ENCODE data around the gene ZNF784. TPM values are rescaled to one million over a fixed set of nuclear protein-coding genes. Genes with fewer than 3 reads are reported as not detected.

Gene ZNF784
- total and polyA plus RNA-seq, 7 donors = 4.9 to 22.2 (median 10.4) TPM

DNA sequence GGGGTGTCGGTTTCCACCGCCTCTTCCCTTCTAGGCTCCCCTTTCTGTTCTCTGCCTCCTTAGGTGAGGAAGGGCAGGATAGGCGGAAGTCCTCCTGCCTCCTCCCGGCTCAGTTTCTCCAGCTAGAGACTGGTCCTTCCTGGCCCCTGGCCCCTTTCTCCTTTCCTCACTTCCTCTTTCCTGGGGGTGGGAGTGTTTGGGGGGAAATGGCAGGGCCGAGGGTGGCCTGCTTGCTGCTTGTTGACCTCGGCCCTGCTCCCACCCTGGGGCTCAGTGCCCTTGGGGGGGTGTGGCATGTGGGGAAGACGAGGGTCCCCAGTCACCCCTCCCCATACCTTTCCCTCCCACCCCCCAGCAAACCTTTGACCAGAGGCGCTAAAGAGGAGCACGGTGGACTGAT lies 35.5 kb upstream of the ZNF784 start:
- Histone ChIP-seq H3K4me3 (no peak overlapping the region), H3K9me3 (no peaks in the 10 kb centered on the region), H3K4me1 (peaks cover 35% of the 10 kb centered on the region), H3K27me3 (ENCODE audit: insufficient read depth in 3 of 3, low read length in 2 of 3) (no peaks in the 10 kb centered on the region), H3K36me3 (ENCODE audit: insufficient read depth in 1 of 2, low read depth in 1 of 2) (peaks cover 9 to 54% of the 10 kb centered on the region in 2 donors), H3K27ac (no peak overlapping the region)
- TF ChIP-seq, protein P1, sequence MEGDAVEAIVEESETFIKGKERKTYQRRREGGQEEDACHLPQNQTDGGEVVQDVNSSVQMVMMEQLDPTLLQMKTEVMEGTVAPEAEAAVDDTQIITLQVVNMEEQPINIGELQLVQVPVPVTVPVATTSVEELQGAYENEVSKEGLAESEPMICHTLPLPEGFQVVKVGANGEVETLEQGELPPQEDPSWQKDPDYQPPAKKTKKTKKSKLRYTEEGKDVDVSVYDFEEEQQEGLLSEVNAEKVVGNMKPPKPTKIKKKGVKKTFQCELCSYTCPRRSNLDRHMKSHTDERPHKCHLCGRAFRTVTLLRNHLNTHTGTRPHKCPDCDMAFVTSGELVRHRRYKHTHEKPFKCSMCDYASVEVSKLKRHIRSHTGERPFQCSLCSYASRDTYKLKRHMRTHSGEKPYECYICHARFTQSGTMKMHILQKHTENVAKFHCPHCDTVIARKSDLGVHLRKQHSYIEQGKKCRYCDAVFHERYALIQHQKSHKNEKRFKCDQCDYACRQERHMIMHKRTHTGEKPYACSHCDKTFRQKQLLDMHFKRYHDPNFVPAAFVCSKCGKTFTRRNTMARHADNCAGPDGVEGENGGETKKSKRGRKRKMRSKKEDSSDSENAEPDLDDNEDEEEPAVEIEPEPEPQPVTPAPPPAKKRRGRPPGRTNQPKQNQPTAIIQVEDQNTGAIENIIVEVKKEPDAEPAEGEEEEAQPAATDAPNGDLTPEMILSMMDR (IDR thresholded peaks at IDR 0.05) = no peak
- ATAC-seq = no peak
- 68 to 76% (median 69%) methylated on average over 9 of the region's 9 CpGs for WGBS, 3 donors
- intact Hi-C loops (cut with DNase I) = loop anchor here in 1 of 2 donors (10.0 kb wide), 1 partner anchor 275 kb away; the partner anchor contains the start of genes RPL28 and TMEM238
- peak in 1 of 2 donors; percentile 43 for DNase-seq

DNA sequence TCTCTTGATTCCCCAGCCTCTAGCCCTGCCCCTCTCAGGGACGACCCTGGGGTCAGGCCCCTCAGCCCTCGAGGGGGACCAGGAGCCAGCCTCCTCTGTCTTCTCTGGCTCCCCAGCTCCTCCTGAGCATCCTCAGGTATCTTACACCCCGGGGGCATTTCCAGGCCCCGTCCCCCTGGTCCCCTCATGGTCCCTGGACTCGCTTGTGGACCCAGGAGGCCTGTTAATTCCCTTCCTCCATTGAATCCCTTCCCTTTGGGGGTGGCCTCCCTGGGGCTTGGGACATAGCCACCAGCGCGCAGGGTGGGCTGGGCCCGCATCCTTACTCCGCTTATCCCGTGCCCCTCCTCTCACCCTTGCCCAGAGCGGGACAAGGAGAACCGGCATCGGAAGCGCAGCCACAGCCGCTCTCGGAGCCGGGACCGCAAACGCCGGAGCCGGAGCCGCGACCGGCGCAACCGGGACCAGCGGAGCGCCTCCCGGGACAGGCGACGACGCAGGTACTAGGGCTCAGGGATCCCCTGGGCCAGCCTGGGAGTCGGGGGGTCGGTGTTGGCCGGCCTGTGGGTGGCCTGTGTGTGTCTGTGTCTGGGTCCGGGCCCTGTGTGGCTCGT lies 34.6 kb upstream of the ZNF784 start:
- peak overlapping the region; percentile 30 for H3K27ac ChIP-seq
- DNase-seq = peak in 1 of 2 donors; percentile 39
- peaks cover 35% of the 10 kb centered on the region for H3K4me1 ChIP-seq
- H3K4me3 ChIP-seq = no peak overlapping the region
- no peaks in the 10 kb centered on the region for H3K9me3 ChIP-seq
- H3K27me3 ChIP-seq (ENCODE audit: insufficient read depth in 3 of 3, low read length in 2 of 3) = no peaks in the 10 kb centered on the region
- H3K36me3 ChIP-seq (ENCODE audit: insufficient read depth in 1 of 2, low read depth in 1 of 2) = peaks cover 6 to 45% of the 10 kb centered on the region in 2 donors
- no peak for ATAC-seq
- TF ChIP-seq, protein P1 (IDR thresholded peaks at IDR 0.05) = no peak
- intact Hi-C loops (cut with DNase I) = loop anchor here in 1 of 2 donors (10.0 kb wide), 1 partner anchor 274 kb away; the partner anchor contains the start of genes RPL28 and TMEM238
- 89% methylated on average over 36 to 37 of the region's 37 CpGs for WGBS, 3 donors

DNA sequence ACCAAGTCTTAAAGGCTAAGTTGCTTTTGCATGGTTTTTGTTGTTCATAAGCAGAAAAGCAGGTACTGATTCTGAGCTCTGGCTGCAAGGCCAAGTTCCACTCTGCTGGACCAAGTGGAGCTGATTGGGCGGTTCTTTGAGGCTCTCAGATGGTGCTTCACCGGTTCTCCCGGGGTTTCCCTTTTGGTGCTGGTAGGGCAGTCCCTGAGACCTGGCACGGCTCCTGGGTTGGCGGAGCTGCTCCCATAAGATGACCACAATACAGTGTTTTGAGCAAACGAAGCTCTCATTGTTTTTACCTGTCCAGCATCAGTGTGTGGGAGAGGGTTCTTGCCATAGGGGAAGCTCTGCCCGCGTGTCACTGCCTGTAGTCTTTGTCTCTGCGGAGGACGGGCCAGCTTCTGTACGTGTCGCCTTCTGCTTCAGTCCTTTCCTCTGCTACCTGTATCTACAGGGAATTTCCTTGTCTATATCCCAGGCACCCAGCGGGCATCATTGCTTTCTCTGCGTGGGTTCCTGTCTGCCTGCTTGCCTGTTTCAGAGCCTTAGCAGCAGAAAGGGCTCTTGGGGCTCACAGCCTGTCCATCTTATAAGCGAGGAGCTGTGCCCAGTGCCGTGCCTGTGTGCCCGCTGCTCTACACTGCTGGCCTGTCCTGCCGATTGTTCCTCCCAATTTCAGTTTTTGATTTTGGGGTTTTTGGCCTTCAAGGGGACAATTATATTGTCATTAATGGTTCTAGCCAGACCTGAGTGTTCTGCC lies 32.8 kb upstream of the ZNF784 start:
- peaks cover 40% of the 10 kb centered on the region for H3K4me1 ChIP-seq
- H3K27ac ChIP-seq = no peak overlapping the region
- no peak for ATAC-seq
- no peaks in the 10 kb centered on the region for H3K27me3 ChIP-seq (ENCODE audit: insufficient read depth in 3 of 3, low read length in 2 of 3)
- TF ChIP-seq, protein P1 (IDR thresholded peaks at IDR 0.05) = no peak
- no peak for DNase-seq
- intact Hi-C loops (cut with DNase I) = loop anchor here (2.0 to 10.0 kb wide), 2 partner anchors 14 to 272 kb away; partner anchors contain the start of genes RPL28 (in 1 of the 2) and TMEM238 (in 1 of the 2)
- H3K9me3 ChIP-seq = no peaks in the 10 kb centered on the region
- peak overlapping the region; percentile 71 for H3K4me3 ChIP-seq
- WGBS, 3 donors = 43 to 56% (median 47%) methylated on average over 18 of the region's 18 CpGs
- H3K36me3 ChIP-seq (ENCODE audit: insufficient read depth in 1 of 2, low read depth in 1 of 2) = peaks cover 2 to 29% of the 10 kb centered on the region in 2 donors

DNA sequence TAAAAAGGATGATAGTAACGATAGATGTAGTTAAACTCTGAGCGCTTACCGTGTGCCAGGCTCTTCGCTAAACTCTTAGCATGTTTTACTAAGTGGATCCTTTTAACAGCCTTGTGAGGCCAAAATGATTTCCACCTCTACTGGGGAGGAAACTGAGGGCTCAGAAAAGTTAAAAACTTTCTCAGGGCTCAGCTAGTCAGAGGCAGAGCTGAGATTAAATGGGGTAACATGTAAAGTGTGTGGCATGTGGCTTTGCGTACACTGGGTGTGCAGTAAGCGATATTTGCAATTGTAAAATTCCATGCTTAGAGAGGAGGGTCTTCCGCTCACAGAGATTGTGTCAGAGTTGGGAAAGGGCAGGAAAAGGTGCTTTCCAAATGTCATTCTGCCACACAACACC lies 32.2 kb upstream of the ZNF784 start:
- peaks cover 40% of the 10 kb centered on the region for H3K4me1 ChIP-seq
- WGBS, 3 donors = 57 to 65% (median 59%) methylated on average over 7 of the region's 7 CpGs
- no peak for ATAC-seq

More for the DNA sequence above, 32.2 kb upstream of the ZNF784 start:
- Histone ChIP-seq H3K27me3 (ENCODE audit: insufficient read depth in 3 of 3, low read length in 2 of 3) (no peaks in the 10 kb centered on the region), H3K27ac (no peak overlapping the region), H3K9me3 (no peaks in the 10 kb centered on the region), H3K36me3 (ENCODE audit: insufficient read depth in 1 of 2, low read depth in 1 of 2) (peaks cover 0 to 23% of the 10 kb centered on the region in 2 donors), H3K4me3 (peak overlapping the region; percentile 71)
- no peak for DNase-seq
- intact Hi-C loops (cut with DNase I) = loop anchor here (2.0 to 10.0 kb wide), 2 partner anchors 14 to 272 kb away; partner anchors contain the start of genes RPL28 (in 1 of the 2) and TMEM238 (in 1 of the 2)
- TF ChIP-seq, protein P1 (IDR thresholded peaks at IDR 0.05) = no peak

Data from psoas muscle (tissue), 8 donors.